ENCODE results near the gene MAD2L1. TPM values are rescaled to one million over a fixed set of nuclear protein-coding genes. Genes with fewer than 3 reads are reported as not detected.
"Not testable (repeated sequence)": the region's sequence is repeated elsewhere in the genome, so short reads cannot be mapped to it uniquely, and the experiment has no call there.

Gene MAD2L1
- 1.4 TPM for total RNA-seq

GRCh38 chr4:120066517-120067340 is at the start of gene MAD2L1:
Gene MAD2L1 (minus strand): TSS chr4:120066848. CDS start chr4:120066734, 114 bp downstream.
- DNase-seq (ENCODE audit: low spot score), result peak; percentile 99

GRCh38 chr4:120111745-120112144 is 45.1 kb upstream of the MAD2L1 start:
- DNase-seq (ENCODE audit: low spot score), result no peak

GRCh38 chr4:120109406-120109805 is 42.8 kb upstream of the MAD2L1 start:
- DNase-seq (ENCODE audit: low spot score), result no peak

- no peak for DNase-seq (ENCODE audit: low spot score)
Measured at GRCh38 chr4:120105472-120105871, 38.8 kb upstream of the MAD2L1 start.

- no peak for DNase-seq (ENCODE audit: low spot score)
Measured at GRCh38 chr4:120096508-120097297, 30.1 kb upstream of the MAD2L1 start.

GRCh38 chr4:120088507-120088906 is 21.9 kb upstream of the MAD2L1 start:
- DNase-seq (ENCODE audit: low spot score), result no peak

GRCh38 chr4:120088066-120088465 is 21.4 kb upstream of the MAD2L1 start:
- not testable (repeated sequence) for DNase-seq (ENCODE audit: low spot score)

GRCh38 chr4:120085705-120086104 is 19.1 kb upstream of the MAD2L1 start:
- DNase-seq (ENCODE audit: low spot score), result no peak

GRCh38 chr4:120084327-120084726 is 17.7 kb upstream of the MAD2L1 start:
- DNase-seq (ENCODE audit: low spot score), result no peak

- no peak for DNase-seq (ENCODE audit: low spot score)
Measured at GRCh38 chr4:120083152-120083551, 16.5 kb upstream of the MAD2L1 start.

GRCh38 chr4:120082251-120082650 is 15.6 kb upstream of the MAD2L1 start:
- no peak for DNase-seq (ENCODE audit: low spot score)

GRCh38 chr4:120081726-120082125 is 15.1 kb upstream of the MAD2L1 start:
- no peak for DNase-seq (ENCODE audit: low spot score)

GRCh38 chr4:120080533-120080932 is 13.9 kb upstream of the MAD2L1 start:
- DNase-seq (ENCODE audit: low spot score), result no peak

- DNase-seq (ENCODE audit: low spot score), result no peak
Measured at GRCh38 chr4:120079839-120080520, 13.3 kb upstream of the MAD2L1 start.

- no peak for DNase-seq (ENCODE audit: low spot score)
Measured at GRCh38 chr4:120078216-120078615, 11.6 kb upstream of the MAD2L1 start.

- no peak for DNase-seq (ENCODE audit: low spot score)
Measured at GRCh38 chr4:120071192-120071795, 4.6 kb upstream of the MAD2L1 start.

- no peak for DNase-seq (ENCODE audit: low spot score)
Measured at GRCh38 chr4:120070196-120070595, 3.5 kb upstream of the MAD2L1 start.

- DNase-seq (ENCODE audit: low spot score), result no peak
Measured at GRCh38 chr4:120065974-120066516, 603 bp downstream of the MAD2L1 start.

- DNase-seq (ENCODE audit: low spot score), result no peak
Measured at GRCh38 chr4:120064887-120065286, 1.8 kb downstream of the MAD2L1 start.

GRCh38 chr4:120063711-120064110 is 2.9 kb downstream of the MAD2L1 start:
- DNase-seq (ENCODE audit: low spot score), result not testable (repeated sequence)

- no peak for DNase-seq (ENCODE audit: low spot score)
Measured at GRCh38 chr4:120062663-120063195, 3.9 kb downstream of the MAD2L1 start.

All from ureter (tissue), 1 donor.